Measurements from ENCODE around the gene POC1B.
A peak's percentile ranks its signal among the peaks of the same experiment; 100 is the strongest.

POC1B gene

DNA sequence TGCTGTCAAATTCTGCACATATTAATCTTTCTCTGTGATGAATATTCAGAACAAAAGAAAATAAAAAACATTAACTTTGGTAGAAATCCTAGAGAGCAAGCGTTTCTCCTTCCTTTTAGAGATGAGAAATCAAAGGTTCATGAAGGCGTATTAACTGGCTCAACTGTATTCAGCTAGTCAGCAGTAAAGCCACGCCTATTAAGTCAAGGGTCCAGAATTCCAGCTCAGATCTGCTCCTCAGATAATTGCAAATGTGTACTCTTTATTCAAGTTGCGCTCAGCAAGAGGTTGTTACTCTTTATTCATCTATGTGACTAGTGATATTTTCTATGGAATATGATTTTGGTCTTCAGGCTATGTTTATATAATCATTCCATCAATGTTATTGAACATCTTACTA is 13.1 kb upstream of the POC1B start:
- DNase-seq = no peak

GRCh38 chr12:89537389-89537788 is 11.5 kb upstream of the POC1B start:
- no peak for DNase-seq

DNA sequence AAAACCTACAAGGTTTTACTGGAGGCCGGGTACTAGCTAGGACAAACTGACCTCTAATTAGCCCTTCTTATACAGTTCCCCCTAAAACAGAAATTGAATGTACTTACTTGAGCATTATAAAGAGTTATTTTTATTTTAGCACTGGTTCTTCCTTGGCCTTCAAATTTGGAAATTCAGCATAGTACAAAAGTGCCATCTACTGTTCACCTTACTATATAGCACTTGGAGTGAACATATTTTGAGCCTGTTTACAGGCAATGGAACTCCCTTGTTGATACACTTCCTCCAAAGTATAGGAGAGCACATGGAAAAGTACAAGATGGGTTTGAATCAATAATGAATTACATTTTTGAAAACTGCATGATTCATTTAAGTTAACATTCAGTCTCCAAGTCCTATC is 3.9 kb upstream of the POC1B start:
- DNase-seq = peak; percentile 48

- no peak for DNase-seq
These were observed 2.6 kb upstream of the POC1B start for GRCh38 chr12:89528434-89528833.

DNA sequence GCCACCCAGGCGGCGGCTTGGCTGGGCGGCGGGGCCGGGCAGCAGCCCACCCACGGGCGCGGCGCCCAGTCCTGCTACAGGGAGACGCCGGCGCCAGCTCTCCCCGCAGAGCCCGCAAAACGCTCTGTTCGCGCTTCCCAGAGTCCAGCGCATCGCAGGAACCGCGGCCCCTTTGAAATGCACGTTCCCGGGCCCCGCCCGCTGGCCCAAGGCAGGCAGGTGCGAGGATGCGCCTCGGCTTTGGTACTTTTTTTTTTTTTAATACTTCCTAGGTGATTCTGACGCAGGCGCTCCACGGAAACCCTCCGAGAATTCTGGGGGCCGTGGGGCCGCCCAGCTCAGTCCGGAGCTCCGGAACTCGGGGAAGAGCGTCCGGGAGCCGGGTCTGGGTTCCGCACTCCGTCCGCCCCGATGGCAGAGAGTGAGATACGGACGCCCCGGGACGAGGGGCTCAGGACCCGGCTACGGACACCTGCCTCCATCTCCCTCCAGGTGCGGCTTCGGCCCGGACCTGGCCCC is 483 bp downstream of the POC1B start:
- no peak for DNase-seq

DNA sequence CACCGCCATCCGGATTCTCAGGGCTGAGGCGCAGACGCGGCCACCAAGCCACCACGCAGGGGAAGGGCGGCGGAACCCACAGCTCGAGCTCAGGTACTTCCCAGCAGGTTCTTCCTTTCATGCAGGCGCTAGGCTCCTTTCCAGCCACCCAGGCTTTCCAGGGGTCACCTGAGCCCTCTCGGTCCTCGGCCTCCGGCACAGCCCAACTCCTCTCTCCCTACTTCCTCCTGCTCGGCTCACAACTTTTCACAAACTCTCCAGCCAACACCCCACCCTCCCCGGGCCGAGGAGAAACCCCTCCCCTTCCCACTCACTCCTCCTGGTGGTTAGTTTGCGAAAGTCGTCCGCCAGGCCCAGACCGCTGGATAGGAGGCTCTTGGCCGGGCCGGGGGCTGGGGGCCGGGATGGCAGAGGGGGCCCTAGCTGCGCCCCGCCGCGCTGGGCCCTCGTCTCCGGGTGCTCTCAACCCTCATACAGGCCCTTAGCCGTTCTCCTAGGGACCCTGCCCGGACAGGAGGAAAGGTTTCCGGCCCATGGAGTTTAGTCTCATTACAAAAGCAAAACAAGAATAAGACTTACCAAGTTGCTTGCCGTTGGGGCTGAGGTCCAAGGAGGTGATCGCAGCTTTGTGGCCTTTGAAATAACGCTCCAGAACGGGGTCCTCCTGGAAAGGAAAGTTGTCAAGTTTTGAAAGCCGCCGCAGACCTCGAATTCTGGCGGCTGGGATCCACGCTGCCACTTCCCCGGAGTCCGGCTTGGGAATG is 1.1 kb downstream of the POC1B start, which contains the start of gene GALNT4:
Gene GALNT4 (minus strand): TSS at position 256 of the 764 bp plus-strand sequence. CDS start 247 bp downstream, at position 9.
- DNase-seq = peak; percentile 86

DNA sequence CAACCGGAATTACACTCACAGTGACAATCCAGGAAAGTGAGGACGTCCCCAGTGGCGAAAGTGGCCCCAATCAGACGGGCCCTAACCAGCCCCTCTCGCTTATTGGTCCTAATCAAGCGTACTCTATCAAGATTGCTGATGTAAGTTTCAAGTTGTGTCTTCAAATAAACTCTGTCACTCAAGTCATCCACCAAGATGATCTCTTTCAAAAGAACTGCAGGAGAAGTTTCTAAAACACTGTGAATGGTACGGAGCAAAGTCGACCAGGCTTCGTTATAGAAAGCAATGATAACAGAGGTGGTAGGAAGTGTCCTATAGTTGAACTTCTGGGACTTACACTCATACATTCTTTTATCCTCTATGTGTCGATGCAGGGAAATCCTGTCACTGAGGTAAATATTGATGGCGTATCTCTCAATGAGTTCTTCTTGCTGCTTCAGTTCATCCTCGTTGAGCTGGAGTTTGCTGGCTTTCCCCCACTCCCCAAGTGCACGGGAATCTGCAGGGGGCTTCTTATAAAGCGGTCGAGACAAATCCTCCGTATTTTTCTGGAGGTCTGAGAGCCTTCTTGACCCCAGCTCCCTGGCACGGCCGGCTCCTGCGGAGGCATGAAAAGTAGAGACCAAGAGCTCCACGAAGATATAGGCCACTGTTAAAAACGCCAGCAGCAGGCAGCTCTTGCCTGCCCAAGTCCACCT is 1.9 kb downstream of the POC1B start:
- DNase-seq = no peak

- DNase-seq = no peak
These were observed 2.5 kb downstream of the POC1B start for GRCh38 chr12:89523393-89523792.

DNA sequence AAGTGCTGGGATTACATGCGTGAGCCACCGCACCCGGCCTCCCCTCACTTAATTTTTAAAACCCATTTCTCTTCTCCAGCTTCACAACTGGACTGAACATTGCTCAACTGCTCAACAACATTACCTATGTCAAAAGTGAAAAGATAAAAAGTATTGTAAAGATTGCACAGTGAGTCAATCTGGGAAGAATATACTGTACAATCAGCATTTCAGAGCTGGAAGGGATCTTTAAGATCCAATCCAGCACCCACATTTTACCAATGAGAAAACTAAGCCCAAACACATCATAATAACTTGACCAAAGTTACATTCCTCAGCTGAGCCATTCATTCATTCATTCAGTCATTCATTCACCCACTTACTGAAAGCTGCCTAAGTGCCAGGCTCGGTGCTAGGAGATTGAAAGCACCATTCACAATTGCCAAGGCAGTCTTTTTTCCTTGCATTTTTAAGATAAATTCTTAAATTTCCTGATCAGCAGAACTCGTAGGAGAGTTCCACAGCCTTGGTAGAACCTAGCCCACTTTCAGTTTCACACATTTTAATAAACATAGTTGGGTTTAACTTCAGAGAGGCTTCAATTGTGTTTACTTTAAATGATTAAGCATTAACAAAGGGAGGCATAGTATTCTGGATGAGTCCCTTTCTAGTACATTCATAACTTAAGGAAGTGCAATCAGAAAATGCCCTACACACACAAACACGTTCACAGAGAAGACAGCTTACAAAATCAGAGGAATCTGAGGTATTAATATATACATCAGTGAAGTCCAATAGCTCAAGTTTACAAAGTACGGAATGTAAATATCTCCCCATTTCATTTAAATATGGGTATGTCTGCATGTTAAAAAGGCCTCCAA is 4.3 kb downstream of the POC1B start:
- DNase-seq = no peak

- DNase-seq = no peak
These were observed 8.1 kb downstream of the POC1B start for GRCh38 chr12:89517720-89518119.

DNA sequence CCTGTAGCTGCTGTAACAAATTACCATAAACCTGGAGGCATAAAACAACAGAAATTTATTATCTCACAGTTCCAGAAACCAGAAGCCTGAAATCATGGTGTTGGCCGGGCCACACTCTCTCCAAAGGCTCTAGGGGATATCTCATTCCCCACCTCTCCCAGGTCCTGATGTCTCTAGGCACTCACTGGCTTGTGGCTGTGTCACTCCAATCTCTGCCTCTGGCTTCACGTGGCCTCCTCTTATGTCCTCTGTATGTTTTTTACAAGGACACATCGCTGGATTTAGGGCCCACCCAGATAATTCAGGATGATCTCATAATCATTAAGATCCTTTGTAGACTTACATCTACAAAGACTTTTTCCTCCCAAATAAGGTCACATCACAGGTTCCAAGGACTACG is 9.2 kb downstream of the POC1B start:
- no peak for DNase-seq

- DNase-seq = no peak
These were observed 11.1 kb downstream of the POC1B start for GRCh38 chr12:89514751-89515150.

- no peak for DNase-seq
These were observed 12.3 kb downstream of the POC1B start for GRCh38 chr12:89513544-89513943.

GRCh38 chr12:89507015-89507824 is 18.6 kb downstream of the POC1B start:
- no peak for DNase-seq

DNA sequence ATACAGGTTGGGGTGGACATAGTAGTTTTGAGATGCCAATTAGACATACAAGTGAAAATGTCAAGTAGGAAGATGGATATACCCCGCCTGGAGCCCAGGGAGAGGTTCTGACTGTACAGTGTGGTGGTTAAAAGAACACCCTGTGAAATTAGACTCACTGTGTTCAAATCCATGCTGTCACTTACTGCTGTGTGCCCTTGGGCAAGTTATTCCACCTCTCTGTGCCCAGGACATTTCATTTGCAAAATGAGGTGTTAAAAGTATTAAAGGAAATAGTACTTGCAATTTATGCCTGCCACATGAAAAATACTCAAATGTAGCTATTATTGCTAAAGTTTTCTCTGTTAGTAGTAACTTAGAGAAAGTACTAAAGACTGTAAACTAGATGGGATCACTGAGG is 19.8 kb downstream of the POC1B start:
- DNase-seq = no peak

GRCh38 chr12:89504560-89505346 is 21.1 kb downstream of the POC1B start:
- DNase-seq = peak; percentile 28

DNA sequence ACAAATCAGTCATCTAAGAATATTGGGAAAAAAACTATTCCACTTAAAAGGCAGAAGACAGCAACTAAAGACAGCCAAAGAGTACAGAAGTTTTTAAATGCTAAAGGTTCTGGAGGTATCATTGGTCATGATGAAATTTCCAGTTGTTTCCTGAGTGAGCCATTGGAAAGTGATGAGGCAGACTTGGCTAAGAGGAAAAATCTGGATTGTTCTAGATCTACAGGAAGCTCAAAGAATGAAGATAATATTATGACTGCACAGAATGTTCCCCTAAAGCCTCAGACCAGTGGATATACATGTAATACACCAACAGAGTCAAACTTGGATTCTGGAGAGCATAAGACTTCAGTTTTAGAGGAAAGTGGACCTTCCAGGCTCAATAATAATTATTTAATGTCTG is 24.1 kb downstream of the POC1B start:
- DNase-seq = no peak

DNA sequence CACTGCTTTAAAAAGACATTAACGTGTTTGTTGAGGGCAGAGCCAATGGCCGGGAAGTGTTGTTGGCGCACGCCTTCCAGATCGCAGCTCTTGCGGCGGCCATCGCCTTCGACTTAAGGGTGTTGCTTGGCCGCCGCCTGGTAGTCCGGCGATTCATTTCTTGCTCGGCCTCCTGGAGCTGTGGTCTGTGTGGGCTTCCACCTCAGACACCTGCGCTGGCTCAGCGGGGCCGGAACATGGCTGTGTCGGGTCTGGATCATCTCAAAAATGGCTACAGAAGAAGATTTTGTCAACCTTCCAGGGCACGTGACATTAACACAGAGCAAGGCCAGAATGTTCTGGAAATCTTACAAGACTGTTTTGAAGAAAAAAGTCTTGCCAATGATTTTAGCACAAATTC is 26.0 kb downstream of the POC1B start:
- no peak for DNase-seq

DNA sequence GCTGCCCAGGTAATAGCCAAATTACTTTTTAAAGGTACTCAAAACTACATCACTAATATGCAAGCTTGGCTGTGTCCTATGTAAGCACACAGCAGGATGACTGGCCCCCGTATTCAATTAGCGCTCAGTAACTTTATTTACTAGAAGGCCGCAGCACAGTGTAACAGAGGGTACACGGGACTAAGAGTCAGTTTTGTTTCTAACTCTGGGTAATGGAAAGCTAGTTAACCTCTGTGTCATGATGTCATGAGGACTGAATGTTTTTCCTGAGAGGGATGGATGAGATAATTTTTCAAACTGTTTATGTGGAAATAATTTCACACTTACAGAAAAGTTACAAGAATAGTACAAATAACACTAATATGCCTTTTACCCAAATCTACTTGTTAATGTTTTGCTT is 28.4 kb downstream of the POC1B start:
- no peak for DNase-seq

- no peak for DNase-seq
These were observed 28.8 kb downstream of the POC1B start for GRCh38 chr12:89497005-89497404.

GRCh38 chr12:89494411-89495231 is 31.2 kb downstream of the POC1B start:
- DNase-seq = peak; percentile 44

Measured in fibroblast of skin of right quadriceps (primary cell).